WI38 (cell line): ENCODE results near the gene MTHFS.
"Not testable (repeated sequence)": the region's sequence is repeated elsewhere in the genome, so short reads cannot be mapped to it uniquely, and the experiment has no call there.

Experiments
- H3K4me3 ChIP-seq: 2 replicates; pipeline ENCODE4 v1.5.1; 2011; ENCODE audit warnings: low read depth, mild to moderate bottlenecking, control low read depth, low read length
- TF ChIP-seq, protein P1 (sequence below): IDR thresholded peaks from 2 replicates; pipeline ENCODE4 v1.5.1; 2012; ENCODE audit warnings: low read depth, mild to moderate bottlenecking, control low read depth, low read length

MTHFS gene

GRCh38 chr15:79922512-79923078 lies 25.8 kb upstream of the MTHFS start:
- TF ChIP-seq, protein P1, sequence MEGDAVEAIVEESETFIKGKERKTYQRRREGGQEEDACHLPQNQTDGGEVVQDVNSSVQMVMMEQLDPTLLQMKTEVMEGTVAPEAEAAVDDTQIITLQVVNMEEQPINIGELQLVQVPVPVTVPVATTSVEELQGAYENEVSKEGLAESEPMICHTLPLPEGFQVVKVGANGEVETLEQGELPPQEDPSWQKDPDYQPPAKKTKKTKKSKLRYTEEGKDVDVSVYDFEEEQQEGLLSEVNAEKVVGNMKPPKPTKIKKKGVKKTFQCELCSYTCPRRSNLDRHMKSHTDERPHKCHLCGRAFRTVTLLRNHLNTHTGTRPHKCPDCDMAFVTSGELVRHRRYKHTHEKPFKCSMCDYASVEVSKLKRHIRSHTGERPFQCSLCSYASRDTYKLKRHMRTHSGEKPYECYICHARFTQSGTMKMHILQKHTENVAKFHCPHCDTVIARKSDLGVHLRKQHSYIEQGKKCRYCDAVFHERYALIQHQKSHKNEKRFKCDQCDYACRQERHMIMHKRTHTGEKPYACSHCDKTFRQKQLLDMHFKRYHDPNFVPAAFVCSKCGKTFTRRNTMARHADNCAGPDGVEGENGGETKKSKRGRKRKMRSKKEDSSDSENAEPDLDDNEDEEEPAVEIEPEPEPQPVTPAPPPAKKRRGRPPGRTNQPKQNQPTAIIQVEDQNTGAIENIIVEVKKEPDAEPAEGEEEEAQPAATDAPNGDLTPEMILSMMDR, result no peak

DNA sequence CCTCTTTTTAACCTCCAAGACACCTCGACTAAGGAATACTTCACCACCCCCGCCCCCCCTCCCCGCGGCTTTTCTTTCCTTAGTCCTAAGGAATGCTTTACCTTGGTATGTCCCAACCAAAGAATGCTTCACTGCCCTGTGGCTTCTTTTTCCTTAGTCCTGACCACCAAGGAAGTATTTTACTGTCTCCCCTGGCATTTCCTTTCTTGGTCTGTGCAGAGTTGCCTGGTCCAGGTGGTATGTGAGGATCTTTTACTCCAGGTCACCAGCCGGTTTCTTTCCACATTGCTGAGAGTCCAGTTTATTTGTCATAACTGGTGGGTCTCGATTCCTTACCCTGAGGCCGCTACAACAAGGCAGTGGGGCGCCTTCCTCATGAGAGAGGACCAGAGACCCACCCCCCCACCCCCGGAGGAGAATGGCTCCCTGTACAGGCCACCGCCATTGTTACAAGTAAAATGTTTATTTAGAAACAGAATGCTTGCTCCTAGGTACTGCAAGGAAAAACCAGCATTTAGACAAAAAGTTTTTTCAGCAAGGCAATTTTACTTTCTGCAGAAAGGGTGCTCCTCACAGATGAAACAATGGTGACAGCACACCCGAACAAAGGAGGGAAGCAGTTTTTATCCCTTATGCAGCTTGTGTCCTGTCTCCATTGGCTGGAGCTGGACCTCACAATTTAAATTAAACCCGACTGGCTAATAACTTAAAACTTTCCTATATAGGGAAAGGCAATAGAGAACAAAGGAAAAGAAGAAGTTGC lies 23.1 kb upstream of the MTHFS start:
- TF ChIP-seq, protein P1, result no peak

More at GRCh38 chr15:79922512-79923078, 25.8 kb upstream of the MTHFS start:
- peak overlapping the region; percentile 90 for H3K4me3 ChIP-seq

DNA sequence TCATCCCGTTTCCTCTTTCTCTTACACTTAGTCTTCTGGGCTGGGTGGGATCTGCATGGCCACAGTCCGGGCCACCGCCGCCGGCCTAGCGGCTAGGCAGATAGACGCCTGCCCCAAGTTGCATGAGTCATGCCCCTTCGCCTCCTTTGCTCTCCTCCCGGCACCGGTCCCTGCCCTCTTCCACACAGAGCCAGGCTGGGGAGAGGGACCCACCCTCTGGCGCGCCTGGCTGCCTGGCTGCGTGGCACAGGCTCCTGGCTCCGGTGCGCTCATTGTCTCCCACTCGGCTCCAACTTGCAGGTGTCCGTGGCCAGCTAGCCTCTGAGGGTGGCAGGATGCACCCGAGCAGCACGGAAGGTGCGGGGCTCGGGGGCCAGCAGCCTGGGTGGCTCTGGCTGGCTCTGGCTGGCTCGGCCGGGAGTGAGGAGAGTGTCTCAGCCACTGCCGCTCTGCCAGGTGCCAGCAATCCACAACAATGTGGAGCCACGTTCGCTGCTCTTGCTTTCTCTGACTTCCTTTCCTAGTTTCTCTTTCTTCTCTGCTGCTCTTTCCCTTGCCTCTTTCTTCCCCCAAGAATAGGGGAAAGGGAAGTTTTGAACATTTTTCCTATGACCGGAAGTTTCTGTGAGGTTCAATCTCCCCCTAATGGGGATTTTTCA lies 22.4 kb upstream of the MTHFS start:
- TF ChIP-seq, protein P1, result no peak
- no peak overlapping the region for H3K4me3 ChIP-seq

More for the DNA sequence above, 23.1 kb upstream of the MTHFS start:
- no peak overlapping the region for H3K4me3 ChIP-seq

- TF ChIP-seq, protein P1, result no peak
Observed at GRCh38 chr15:79918278-79918677, 21.5 kb upstream of the MTHFS start.

GRCh38 chr15:79916502-79917132 lies 19.8 kb upstream of the MTHFS start:
- TF ChIP-seq, protein P1, result no peak

More at GRCh38 chr15:79918278-79918677, 21.5 kb upstream of the MTHFS start:
- no peak overlapping the region for H3K4me3 ChIP-seq

DNA sequence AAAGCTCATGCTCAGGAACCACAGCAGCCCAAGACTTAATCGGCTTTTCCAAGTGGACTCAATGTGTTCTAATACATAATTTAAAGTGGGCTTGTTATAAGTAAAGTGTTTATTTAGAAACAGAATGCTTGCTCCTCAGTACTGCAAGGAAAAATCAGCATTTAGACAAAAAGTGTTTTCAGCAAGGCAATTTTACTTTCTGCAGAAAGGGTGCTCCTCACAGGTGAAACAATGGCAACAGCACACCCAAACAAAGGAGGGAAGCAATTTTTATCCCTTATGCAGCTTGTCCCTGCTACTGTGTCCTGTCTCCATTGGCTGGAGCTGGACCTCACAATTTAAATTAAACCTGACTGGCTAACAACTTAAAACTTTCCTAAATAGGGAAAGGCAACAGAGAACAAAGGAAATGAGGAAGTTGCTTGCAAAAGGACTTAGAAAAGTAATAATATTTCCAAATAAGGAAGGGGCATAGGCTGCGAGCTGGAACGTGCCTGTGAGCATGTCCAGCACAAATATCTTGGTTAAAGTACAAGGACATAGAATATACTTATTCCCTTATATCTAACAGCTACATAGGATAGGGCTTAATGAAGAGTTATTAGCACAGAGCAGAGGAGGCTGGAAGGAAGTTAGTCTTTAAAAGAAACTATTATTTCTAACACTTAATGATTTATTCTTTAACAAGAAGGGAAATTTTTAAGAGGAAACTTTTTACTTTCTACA lies 19.1 kb upstream of the MTHFS start:
- H3K4me3 ChIP-seq, result not testable (repeated sequence)

More at GRCh38 chr15:79916502-79917132, 19.8 kb upstream of the MTHFS start:
- no peak overlapping the region for H3K4me3 ChIP-seq

GRCh38 chr15:79914728-79915127 lies 17.9 kb upstream of the MTHFS start:
- no peak overlapping the region for H3K4me3 ChIP-seq
- TF ChIP-seq, protein P1, result no peak

- not testable (repeated sequence) for H3K4me3 ChIP-seq
Observed at GRCh38 chr15:79909556-79910335, 12.9 kb upstream of the MTHFS start.
